GM19455 (cell line): ENCODE data around the gene PPIL6.
A peak's percentile ranks its signal among the peaks of the same experiment; 100 is the strongest.

Source experiments
- ATAC-seq: cut with Tn5 transposase; IDR thresholded peaks from one replicate; pipeline ENCODE4 v1.9.1; 2021; ENCODE audit not compliant: unreplicated experiment

Gene PPIL6

DNA sequence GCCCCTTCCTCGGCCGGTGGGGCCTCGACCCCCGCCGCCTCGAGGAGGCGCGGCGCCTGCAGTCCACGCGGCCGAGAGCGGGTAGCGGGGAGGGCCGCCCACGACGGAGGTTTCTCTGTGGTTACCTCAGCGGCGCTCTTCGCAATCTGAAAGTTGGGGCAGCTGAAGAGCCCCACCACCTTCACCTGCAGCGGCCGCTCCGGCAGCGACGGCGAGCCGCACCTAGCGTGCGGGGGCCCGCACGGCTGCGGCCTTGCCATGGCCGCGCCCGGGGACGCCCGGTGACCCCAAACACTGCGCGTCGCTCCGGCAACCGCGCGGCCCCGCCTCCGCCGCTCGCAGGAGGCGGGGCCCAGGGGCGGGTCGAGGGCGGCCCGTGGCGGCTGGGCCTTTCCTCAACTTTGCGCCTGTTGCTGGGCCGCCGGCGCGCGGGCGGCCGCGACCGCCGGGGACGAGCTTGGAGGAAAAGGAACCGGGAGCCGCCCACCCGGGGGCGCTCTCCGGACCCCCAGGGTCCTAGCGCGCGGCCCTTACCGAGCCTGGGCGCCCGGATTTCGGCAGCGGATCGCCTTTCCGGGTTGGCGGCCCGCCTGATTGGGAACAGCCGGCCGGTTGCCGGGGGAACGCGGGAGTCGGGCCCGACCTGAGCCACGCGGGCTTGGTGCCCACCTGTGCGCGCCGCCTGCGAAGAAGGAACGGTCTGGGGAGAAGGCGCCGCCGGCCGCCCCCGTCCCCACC is at the start of gene PPIL6, which contains the start of gene SMPD2:
Gene PPIL6 (minus strand): TSS at position 298 of the 738 bp plus-strand sequence. CDS start 38 bp downstream, at position 260.
Gene SMPD2 (plus strand): TSS at position 394 of the 738 bp plus-strand sequence. CDS start 398 bp downstream, outside the sequence.
- ATAC-seq: peak; percentile 94

DNA sequence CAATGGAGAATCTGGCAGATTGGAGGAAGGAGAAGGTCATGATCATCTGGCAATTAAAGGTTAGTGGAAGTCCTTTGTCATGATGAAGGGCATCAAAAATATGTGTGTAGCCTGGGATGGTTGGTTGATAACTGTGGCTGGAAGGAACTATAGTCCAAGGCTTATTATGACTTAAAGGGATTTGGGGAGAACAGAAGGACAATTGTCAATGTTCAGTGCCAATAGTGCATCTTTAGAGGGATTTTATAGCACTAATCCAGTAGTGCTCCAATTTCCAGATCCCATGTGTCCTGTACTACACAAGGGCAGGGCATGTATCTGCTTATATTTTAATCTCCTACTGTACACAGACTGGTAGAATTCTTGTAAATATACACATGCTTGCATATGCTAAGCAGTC is 47.6 kb upstream of the PPIL6 start:
- ATAC-seq: no peak

DNA sequence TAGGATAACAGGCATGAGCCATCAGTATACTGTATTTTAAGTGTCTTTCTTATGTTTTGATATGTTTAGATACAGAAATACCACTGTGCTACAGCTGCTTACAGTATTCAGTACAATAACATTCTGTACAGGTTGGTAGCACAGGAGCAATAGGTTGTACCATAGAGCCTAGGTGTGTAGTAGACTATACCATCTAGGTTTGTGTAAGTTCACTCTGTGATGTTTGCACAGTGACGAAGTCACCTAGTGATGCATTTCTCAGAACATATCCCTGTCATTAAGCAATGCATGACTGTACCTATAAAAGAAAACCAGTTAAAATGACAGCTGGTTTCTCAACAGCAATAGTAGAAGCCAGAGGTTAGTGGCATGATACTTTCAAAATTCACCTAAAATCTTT is 45.6 kb upstream of the PPIL6 start:
- ATAC-seq: no peak

DNA sequence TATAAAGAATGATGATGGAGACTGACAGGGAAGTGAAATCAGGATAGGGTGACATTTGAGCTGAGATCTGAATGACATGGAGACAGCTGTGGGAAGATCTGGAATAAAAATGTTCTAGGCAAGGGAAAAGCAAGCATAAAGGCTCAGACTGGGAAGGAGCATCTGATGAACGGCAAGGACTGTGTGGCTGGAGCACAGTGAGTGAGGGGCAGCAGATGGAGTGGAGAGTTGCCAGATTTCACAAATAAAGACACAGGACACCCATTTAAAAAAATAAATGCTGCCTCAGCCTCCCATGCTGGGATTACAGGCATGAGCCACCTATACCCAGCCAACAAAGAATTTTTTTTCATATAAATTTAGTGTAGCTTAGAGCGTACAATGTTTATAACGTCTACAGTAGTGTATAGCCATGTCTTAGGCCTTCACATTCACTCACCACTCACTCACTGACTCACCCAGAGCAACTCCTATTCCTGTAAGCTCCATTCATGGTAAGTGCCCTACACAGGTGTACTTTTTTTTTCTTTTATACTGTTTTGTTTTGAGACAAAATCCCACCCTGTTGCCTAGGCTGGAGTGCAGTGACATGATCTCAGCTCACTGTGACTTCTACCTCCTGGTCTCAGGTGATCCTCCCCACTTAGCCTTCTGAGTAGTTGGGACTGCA is 45.0 kb upstream of the PPIL6 start:
- ATAC-seq: no peak

DNA sequence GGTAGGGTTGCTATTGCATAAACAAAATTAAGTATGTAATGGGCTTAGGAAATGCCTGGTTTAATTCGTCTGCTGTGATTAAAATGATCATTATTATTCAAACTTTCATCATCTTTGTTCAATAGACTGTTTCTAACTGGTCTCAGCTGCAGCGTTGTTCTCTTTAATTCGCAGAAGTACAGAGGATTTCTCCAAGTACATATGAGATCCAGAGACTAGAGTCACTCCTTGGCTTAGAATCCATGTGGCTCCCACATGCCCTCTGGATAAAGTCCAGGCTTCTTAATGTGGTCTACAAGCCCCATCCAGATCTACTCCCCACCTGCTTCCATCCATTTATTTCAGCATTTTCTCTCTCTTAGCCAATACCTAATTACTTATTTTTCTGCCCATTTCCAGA is 43.7 kb upstream of the PPIL6 start:
- ATAC-seq: no peak

DNA sequence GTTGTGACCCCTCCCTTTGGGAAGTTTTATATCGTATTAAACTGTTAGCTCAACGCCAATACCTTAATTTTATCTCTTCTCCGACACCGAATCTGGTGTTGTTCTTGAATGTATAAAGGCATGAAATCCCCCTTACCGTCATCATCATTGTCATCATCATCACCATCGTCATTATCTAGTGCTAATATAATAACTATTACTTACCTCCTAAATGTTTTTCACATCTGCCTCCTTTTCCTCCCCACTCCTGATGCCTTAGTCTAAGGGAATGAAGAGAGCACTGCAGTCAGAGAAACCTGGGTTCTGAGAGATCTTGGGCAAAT is 43.3 kb upstream of the PPIL6 start:
- peak; percentile 3 for ATAC-seq

DNA sequence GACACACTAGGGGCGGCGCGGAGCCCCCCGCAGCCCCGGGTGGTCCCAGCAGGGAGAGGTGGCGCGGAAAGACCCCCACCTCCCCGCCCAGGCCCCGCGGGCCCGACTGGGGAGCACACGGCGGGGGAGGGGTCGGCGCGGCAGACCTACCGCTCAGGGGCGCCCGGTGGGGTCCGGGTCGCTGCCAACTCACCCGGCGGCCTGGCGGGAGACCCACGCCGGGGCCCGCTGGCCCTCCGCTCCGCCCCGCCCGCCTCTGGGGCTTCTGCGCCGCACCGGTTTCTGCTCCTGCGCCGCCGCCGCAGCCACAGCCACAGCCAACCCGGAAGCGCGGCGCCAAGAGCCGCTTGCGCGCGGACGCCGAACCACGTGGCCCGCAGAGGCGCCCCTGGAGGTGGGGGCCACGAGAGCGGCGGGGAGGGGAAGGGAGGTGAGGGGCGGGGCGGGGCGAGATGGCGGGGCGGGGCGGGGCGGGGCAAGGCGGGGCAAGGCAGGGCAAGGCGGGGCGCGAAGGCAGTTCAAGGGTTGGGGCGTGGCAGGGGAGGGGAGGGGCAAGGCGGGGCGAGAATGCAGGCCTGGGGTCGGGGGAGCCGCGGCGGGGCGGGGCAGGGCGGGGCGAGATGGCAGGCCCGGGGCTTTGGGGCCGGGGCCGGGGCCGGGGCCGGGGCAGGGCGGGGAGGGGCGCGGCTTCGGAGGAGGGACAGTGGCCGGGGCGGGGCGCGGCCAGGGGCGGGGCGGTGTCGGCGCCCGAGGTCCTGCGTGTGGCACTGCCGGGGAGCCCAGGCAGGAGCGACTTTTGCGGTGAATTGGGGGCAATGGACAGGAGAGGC is 42.7 kb upstream of the PPIL6 start, which contains the start of gene ZBTB24:
Gene ZBTB24 (minus strand): TSS at position 315 of the 830 bp plus-strand sequence. CDS start 1,193 bp downstream, outside the sequence.
- ATAC-seq: peak; percentile 85

DNA sequence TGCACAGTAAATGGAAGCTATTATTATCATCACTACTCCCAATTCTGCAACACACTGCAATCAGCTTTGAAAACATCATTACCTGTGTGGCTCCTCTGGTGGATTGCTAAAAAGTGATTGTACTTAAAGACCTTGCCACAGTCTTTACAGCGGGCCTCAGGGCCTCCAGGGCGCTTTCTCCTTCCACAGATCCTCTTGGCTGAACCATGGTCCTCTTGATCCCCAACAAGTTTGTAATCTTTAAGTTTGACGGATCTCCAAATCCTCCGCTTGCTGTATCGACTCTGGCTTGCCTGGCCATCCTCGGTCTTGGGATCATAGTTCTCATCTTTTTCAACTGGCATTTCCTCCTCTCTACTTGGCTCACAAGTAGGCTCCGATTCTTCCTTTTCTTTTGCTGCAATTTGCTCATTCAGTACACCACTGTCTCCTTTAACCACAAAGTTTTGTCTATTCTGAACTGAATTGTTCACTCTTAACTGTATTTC is 40.6 kb upstream of the PPIL6 start:
- no peak for ATAC-seq

DNA sequence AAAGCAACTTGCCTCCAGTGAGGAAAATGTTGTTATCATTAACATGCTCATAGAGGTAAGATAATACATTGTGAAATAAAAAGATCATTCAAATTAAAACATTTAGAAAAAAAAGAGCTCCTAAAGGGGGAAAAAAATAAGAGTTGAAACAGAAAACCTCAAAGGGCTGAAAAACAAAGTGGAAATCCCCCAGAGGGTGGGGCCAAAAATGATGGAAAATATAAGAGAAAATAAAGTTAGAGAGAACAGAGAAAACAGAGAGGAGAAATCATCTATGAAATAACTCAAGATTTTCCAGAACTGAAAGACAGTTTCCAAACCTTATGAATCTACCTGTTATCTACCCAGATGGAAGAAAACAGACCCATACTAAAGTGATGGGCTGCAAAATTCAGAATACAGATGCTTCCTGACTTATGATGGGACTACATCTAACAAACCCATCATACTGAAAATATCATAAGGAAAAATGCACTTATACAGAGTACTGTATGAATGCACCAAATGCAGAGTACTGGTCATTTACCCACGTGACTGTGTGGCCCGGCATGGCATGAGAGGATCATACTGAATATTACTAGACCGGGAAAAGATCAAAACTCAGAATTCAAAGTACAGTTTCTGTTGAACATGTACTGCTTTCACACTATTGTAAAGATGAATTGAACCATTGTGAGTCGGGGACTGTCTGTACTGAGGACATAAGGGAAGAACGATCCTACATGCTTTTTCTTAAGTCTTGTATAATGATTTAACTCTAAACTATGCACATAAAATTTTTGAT is 38.6 kb upstream of the PPIL6 start:
- ATAC-seq: no peak

DNA sequence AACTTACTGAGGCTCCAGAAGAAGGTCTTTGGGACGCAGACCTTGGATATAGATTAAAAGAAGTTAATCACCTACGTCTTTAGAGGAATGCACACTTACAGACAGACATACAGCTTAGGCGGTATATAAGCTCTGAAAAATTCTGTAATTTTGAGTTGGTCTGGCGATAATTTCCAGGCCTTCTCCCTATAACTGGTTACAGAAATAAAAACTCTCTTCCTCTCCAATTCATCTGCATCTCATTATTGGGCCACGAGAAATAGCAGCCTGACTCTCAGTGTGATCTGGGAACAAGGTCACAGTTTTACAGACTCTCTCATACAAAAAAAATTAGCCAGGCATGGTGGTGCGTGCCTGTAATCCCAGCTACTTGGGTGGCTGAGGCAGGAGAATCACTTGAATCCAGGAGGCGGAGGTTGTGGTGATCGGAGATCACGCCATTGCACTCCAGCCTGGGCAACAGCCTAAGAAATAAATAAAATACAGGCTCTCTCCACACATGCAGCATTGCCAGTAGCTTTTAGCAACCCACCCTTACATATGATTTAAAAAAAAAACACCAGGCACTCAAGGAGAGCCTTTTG is 37.9 kb upstream of the PPIL6 start:
- no peak for ATAC-seq

DNA sequence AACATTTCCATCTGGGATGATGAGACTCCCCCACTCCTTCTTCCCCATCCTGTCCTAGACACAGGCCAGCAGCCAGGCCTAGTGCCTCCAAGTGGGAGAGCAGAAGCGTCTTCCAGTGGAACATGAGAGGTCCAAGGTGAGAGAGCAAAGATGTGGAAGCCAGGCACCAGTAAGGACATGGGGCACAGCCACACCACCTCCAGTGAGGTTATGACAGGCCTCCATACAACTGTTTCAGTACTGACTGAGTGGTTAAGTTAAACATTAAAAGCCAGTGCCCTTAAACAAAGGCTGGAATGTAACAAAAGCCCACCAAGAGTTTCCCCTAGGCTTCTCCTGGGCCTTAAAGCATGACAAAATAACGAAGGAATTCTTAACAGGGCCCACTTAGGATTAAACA is 37.3 kb upstream of the PPIL6 start:
- ATAC-seq: no peak

DNA sequence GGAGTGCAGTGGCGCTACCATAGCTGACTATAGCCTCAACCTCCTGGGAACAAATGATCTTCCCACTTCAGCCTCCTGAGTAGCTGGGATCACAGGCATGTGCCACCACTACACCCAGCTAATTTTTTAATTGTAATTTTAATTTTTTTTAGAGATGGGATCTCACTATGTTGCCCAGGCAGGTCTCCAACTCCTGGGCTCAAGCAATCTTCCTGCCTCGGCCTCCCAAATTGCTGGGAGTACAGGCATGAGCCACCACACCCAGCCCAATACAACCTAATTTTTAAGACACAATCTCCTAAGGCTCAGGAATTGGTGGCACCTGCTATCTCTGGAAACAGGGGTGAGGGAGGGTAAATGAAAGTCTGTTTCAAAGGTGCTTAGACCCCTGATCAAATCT is 36.8 kb upstream of the PPIL6 start:
- ATAC-seq: no peak

DNA sequence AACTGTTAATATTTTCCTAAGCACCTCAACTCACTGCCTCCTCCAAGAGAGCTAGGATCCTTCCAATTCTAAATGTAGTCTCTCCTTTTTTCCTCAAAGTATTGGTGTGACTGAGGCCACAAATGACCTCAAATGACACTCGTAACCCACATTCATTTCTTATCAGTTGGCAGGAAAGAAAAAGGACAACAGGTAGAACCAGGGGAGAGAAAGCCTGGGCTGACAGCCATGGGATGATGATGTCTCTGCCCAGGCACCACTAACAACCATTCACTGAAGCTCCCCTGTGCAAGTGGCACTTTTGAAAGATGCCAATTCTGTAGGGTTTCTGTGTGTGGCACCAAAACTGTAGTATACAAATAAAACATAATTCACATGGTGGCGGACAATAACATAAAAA is 35.2 kb upstream of the PPIL6 start:
- ATAC-seq: no peak

DNA sequence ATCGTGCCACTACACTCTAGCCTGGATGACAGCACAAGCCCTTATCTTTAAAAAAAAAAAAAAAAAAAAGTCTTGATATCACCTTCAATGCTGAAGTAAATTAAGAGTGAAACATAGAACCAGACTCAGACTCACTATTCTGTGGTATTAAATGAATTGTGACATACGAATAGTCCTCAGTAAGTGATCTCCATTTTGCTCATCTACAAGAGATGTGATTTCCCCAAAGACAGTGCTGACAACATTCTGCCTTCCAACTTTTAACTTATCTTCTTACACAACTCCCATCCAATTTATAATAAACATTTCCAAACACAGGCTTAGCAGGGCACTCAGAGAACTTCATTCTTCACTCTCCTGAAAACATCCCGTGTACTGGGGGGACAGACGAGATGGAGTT is 34.6 kb upstream of the PPIL6 start:
- no peak for ATAC-seq

DNA sequence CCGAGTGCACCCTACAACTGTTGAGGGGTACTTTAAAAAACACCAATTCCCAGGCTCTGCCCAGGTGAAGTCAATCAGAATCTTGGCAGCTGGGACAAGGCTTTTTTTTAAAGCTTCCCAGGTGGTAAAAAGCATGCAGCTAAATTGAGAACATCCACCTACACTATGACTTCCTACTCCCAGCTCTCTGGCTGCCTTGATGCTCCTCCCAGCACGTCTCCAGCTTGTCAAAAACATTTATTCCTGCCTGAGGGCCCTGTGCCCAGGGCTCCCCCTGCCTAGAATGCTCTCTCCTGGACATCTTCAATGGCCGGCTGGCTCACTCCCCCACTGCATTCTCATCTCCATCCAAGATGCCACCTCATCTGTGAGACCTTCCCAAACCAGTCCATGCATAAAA is 32.7 kb upstream of the PPIL6 start:
- ATAC-seq: no peak

DNA sequence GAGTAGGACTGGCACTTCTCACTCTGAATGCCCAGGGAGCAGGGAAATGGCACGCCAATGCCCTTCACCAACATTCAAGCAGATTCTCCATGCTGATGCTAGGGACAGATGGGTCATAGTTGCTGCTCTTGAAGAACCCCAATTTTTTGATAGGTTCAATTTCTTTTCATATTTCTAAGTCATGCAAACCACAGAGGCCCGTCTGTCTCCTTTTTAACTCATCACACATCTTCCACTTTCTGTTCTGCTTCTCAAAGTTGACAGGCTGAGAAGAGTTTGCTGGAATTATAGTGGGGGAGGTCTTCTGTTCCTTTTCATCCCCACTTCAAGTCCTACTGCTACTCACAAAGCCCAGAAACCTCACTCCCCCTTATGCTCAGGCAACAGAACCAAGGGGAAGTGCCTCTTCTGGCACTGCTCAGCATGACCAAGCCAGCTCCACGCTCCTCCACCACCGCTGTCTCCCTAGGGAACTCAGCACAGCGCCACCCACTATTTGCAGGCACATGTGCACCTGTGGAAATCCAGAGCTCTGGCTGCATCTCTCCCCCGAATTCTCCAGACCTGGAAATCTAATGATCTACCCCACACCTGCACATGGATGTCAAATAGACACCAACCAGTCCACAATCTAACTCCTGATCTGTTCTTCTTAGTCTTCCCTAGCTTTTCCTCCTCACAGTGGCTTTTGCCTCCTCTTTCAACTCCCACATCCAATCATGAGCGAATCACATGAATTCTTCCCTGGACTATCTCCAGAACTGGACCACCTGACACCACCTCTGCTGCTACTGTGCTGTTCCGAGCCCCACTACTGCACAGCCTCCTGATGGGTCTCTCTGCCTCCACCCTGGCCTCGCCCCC is 31.9 kb upstream of the PPIL6 start:
- peak; percentile 52 for ATAC-seq

DNA sequence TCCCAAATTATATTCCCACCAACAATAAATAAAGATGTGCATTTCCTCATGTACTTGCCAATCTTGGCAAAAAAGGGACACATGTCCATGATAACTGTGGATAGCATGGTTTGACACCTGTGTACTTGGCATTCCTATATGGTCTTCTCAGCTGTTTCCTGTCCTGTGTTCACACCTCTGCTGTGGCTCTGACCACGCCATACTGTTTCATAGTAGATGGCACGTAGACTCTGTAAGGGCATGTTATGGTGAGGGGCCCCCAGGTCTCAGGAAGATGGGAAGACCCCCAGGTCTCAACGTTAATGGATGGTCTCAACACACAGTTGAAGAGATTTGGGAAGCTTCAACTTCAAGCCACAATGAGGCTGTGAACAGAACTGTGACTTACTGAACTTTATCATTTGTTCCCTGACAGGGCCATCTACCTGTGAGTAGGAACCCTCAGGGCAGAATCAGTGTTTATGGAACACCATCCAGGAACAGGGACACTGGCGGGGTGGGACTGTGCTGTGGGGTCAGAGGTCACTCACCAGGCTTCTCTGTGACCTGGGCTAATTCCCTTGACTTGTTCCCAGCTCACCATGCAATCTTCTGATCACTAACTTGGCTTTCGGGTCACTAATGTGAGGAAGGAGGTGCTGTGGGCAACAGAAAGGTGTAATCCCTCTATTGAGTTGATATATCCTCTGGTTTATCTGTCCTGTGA is 30.8 kb upstream of the PPIL6 start:
- ATAC-seq: no peak

DNA sequence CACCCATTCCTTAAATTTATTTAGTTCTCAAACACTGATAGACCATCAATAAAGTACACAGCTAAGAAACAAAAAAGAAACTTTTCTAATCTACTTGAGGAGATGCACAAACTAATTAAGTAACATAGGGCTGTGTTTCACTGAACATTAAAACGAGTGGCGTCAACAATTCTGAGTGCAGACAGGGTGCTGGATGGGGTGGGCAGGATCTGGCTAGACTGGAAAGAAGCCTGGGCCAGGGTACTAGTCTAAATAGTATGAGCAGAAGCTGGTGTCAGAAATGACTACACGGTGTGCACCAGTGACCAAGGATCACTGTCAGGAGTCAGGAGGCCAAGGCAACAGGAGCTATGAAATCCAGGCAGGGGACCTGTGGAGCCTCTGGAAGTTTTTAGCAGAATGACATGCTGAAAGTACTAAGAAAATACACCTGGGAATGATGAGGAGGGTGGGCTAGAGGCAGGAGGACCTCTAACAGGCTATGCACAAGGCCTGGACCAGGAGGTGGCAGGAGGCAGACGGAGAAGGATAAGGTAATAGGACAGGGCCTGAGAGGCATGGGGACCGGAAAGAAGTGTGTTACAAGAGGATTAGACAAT is 29.3 kb upstream of the PPIL6 start:
- no peak for ATAC-seq
